Middle frontal gyrus (tissue), 1 donor: Measurements from ENCODE around the gene SASH1.
A peak's percentile ranks its signal among the peaks of the same experiment; 100 is the strongest.

Experiments
- DNase-seq: peaks from one replicate; pipeline ENCODE4 v3.0.0-alpha.2; 2015; ENCODE audit warnings: low spot score; ENCODE audit errors: extremely low spot score

Gene SASH1

DNA sequence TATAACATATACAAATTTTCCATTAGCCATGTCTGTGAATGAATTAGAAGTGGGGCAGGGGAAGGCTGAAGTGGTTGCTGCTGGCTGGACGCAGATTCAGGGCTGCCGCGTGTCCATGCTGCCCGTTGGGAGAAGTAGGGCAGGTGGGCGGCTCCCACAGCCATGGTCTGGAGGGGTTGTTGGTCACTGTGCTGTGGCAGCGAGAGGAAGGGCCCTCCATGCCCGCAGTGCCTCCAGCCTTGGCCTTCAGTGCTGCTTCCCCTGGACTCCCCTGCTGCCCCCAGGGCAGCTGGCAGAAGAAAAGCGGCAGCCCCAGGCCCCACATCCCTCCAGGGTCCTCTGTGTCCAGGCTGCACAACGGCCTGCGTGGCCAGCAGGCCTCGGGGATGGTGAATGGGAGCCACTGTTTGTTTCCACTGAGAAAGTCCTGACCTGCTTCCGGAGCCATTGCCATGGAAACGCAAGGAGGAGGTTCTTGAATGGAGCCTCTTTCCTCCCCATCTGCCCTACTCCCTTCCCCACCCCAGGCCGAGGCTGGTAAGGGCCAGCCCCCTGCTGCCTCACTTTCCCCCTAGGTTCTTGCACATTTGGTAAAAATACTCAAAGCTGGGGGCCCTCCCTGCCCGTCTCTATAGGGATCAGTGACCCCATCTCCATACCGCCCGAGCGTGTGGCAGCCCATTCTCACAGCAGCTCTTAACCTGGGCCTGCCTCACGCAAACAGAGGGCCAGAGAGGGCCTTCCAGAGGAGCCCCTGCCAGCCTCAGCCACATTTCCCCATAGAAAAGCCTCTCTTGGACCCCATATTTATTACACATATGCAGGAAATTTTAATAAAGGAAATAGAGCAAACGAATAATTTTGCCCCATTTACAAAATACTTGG is 113.3 kb downstream of the SASH1 start:
- no peak for DNase-seq

DNA sequence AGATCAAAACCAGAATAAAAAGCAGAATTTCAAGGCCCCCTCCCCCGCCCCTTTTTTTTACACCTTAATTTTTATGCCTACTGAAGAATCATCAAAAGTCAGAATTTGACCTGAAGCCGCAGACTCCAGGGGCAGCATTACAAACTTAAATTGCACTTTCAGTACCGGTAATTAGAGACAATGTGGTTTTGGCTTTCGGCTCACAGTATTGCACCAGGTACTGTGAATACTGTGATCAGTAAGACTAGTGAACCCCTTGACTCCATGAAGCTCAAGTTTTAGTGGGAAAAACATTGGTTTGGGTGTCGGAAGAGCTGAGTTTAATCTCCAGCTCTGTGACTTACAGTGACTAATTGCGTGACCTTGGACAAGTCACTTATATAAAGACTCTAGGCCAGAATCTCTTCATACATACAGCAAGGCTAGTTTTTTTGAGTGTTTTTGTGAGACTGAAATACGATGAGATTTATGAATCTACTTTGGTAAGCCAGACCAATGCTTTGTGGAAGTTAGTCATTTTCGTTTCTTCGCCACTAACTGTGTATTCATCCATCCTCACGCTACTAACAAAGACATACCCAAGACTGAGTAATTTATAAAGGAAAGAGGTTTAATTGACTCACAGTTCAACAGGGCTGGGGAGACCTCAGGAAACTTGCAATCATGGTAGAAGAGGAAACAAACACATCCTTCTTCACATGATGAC is 114.7 kb downstream of the SASH1 start:
- DNase-seq = no peak

DNA sequence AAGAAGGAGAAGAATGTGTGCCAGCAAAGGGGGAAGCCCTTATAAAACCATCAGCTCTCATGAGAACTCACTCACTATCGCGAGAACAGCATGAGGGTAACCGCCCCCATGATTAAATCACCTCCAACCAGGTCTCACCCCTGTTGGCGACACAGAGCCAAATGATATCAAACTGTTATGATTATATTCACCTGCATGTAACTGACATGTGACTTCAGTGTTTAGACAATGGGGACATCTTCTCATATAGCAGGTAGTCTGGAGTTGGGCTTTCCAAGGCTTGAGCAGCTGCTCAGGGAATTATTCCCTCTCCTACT is 115.2 kb downstream of the SASH1 start:
- no peak for DNase-seq

DNA sequence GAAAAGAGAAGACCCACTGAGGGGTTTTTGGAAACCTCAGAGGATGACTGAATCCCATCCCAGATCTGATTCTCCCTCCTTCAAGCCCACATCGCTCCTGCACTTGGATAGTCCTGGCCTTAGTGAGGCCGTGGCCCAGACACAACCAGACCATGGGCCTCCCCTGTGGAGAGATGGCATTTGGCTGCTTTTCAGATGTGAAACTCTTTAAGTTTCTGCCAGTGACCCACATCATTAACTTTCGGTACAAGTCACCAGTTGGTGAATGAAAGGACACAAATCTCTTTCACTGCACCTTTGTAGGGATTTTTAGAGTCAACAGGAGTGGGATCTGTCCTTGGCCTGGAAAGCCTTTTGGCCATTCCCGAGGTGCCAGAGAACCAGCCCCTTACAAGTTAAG is 116.6 kb downstream of the SASH1 start:
- no peak for DNase-seq

DNA sequence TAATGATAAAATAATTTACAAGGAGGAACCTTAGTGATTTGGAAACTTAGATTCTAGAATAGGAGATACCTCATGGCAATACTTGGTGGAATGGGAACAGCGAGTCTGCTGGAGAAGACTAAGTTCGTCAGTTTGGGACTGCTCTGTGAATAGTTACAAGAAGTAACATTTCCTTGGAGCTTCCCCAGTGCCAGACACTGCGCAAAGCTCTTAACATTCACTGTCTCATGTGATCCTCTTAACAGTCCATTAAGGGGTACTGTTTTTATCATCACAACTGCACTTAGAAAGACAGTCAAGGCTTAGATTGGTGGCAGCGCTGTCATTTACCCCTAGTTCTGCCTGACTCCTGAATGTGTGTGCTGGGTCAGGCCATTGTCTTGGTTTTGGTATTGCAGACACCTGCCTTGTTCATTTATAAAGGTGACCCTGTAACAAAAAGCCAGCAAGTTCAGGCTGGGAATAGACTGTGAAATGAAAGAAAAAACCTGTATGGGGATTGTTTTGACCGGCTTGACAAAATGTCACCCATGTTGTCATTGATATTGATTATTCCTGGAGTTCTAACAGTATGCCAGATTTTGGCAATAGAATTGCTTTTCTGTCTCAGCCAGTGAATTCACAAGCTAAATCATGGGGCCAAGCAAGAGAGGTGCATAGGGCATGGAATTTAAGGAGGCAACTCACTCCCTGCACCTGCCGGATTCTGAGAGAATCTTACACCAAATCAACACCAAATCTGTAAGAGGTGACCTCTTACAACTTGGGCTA is 118.4 kb downstream of the SASH1 start:
- DNase-seq = no peak

DNA sequence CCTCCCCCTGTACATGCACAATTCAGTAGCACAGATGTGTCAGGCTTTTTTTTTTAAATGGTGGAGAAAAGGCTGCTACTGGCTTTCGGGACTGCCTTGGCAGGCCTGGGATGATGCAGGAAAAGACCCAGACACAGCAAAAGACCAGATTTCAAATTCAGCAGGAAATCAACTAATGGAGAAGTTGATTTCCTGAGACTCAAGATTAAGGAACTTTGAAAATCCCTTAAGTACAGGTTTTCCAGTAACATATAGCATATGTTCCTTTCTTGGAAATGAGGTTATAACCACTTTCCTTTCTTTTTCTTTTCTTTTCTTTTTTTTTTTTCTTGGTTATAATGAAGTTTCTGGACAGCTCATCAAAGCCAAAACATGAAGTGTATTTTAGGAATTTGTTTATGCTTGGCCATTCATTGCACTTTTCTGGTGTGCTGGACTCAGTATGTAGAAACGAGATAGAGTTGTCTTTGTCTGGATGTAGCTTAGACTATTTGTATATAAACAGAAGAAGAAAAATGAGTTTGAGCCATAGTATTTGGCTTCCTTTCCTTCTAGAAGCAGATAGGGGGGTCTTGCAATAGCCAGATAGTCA is 119.4 kb downstream of the SASH1 start:
- DNase-seq = no peak

DNA sequence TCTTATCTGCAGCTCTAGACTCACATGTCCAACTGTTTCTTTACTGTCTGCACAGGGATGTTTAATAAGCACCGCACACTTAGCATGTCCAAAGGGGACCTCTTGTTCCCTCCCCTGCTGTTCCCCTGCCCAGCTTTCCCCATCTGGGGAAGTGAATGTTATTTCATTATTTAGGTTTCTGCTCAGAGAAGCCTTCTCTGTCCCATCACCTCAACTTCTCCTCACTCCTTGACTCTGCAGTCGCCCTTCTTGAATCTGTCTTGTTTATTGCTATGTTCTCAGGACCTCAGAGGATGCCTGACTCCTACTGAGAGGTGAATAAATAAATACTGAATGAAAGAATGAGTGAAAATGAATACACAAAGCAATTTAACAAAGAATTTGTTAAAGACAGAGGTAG is 121.0 kb downstream of the SASH1 start:
- DNase-seq = no peak

DNA sequence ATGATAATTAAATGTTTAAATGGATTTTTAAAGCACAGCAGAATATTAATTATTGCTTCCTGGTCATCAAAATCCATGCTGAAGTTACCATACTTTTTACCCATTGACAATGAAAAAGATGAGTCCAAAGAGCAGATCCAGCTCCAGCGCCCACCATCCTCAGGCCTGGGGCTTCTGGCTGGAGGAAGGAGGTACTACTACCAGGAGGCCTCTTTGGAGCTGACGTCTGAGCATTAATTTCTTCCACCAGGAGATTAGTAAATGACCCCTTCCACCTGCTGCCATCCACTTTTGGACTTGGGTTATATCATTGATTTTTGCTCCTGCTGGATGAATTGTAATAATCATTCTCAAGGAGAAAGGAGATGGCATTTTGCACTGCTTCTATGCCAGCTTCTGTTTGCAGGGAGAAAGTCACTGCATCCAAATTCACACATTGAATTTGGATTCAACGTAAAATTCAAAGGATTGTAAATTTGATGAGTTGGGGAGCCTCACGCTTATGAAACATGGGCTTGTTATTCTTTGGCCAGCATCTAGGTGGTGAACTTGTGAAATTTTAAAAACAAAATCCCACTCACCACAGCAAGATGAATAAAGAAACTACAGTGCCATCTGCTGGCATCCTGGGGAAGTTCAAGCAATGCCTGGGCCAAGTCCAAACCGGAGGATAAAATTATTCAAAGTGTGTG is 121.8 kb downstream of the SASH1 start:
- peak; percentile 76 for DNase-seq

DNA sequence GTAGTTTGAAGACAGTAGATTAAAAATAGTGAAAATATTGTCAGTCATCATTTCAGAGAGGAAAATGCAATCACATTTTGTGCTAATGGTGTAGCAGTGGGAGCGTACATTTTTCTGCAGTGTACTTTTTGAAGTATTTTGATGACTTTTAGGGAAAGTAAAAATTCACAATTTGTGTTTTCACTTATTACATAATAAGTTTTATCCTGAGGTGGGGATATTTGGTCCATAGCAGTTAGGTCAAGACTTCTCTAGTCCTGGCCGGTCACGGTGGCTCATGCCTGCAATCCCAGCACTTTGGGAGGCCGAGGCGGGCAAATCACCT is 122.3 kb downstream of the SASH1 start:
- DNase-seq = no peak

DNA sequence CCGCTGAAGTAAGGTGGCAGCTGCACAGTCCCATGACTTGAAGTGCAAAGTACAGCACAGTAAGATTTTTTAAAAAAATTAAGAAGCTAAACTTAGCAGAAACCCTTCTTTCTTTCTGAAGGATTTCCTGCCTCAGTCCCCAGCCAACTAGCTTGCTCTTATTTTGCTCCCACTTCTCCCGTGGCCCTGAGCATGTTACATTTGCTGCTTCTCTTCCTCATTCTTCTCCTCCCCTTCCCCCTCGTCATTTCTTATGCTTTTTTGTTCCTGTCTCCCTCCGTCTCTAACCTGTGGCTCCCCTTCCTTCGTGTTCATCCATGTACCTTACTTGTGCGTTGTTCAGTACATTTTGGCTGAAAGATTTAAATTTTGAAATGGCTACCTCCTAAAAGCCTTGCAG is 123.0 kb downstream of the SASH1 start:
- no peak for DNase-seq

DNA sequence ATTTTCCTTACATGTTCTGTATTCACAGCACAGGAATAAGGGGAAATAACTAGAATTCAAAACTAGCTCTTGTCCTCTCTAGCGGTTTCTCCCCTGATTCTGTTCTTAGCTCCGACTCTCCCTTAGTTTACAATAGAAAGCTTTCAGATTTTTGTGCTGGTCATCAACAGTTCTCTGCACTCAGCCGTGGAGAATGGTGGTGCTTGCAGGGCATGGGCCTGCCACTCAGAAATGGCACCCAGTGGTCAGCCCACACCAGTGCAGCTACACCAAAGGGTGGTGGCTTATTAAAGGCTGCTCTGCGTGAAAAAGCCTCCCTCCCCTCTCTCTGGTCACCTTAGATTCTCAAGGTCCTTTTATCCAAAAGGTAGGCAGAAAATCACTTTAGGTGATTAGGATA is 123.5 kb downstream of the SASH1 start:
- DNase-seq = no peak

DNA sequence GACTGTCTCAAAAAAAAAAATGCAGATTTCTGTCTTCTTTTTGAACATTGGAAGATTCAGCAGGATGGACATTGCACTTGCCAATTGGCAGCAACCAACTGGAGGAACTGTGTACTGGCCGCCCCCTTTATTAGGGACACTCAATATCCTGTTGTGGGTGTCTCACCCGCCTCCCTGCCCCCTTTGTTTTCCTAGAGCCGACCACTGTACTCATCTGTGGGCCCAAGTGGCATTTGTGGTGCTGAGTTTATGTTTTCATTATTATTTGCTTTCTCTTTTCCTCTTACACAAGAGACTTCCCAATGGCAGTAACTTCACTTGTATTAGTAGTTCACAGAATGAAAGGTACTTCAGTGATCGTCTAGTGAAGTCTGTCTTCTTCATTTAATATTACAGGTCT is 125.3 kb downstream of the SASH1 start:
- DNase-seq = no peak

DNA sequence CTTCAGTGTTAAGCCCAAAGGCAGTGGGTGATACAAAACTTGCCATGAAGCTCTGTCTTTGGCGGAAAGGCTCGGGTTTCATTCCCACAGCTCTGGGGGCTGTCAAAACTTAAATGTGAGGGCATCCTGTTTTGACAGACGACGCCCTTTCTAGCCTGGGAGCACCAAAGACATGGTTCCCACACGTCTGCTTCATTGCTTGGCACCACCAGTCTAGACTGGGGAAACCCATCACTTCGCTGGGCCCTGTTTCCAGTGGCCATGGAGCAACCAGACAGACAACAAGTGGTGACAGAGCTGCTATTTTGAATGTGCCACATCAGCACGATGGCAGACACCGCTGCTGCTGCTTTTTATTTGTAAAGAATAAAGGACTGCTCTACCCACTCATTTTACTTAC is 127.5 kb downstream of the SASH1 start:
- no peak for DNase-seq

DNA sequence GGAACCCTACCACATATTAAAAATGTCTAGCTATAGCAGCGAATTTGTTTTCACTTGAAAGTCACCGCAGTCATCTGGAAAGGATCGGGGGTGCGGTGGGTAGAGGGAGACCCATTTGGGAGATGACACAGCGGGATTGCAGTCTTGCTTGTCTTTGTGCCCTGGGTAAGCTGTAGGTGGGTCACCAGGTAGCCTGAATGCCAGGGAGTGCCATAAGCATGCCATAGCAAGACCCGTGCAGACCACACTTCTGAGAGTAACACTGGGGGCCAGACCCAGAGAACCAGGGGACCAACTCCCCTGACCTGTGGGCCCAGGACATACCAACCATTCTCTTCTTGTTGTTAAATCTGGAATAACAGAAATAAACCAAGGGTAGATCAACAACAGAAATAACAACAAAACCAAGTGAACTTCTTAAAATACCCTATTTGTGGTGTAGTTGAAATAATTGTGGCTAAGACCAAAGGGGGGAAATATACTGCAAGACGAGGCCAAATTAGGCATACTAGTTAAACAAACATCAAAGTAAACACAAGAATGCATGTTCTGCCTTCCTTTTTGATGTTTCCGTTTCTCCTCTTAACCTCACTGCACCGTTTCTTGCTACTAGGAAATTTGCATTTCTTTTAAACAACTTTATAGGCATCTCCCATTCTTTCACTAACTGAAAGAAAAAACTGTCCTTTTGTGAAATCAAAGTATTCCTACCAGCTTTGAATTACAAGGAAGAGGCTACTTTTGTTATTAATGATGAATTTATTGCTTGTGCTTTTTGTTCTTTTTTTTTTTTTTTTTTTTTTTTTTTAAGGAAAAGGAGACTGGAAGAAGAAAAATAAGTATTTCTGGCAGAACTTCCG is 128.2 kb downstream of the SASH1 start:
- no peak for DNase-seq

DNA sequence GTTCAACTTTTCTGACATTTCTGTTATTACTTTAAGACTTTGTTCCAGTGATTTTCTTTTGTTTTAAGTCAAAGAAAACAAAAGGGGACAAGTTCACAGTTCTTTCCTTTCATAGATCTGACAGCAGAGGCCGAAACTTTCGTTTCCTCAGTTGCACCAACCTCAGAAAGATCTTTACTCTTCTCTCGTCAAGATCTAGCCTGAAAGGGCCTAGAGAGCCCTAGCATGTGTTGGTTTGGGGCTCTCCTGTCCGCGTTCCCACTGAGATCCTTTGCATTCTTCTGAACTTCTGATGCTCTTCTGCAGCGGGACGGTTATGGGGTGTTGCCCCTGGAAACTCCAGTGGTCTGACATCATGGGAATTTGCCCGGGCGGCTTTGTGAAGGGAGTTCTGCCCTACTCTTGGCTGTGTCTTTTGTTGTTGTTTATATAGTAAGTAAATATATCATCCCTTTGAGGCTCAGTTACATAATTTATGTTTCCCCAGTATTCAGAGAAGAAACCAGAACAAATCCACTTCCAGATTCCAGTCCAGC is 129.1 kb downstream of the SASH1 start:
- no peak for DNase-seq

DNA sequence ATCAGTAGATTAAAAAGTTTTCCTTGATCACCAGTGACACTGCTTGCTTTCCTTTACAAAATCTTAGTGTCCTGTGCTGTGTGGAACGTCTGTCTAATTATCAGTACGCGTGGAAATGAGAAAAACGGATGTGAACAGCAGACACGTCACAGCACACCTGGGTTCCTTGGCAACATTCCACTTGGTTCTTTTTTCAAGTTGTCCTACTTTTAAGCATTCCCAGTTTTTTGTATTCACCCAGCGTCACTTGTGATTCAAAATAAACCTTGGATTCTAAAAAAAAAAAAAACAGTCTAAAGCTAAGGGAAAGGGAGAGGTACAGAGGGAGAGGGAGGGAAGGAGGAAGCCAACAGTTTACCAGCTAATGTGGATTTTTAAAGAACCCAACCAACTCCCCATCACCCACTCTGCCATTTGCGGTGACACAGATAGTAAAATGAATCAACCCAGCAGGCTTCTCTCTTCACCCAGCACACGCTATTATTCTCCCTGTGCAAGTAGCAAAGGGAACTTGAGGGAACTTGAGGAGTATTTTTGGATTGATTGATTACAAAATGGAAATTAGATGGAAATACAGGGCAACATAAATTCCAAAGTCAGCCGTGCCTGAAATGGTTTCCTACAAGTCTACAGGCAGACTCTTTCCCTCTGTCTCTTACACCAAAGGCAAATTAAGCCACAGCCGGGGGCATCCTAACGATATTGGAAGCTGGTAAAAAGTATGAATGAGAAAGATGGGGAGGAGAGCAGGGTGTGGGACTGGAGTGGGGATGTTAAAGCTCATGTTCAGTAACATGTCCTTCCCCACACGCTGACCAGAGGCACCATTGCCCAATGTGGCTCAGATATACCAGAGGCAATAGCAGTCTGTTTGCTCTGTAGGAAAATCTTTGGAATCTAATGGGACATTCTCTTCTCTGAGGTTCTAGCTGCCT is 129.8 kb downstream of the SASH1 start:
- no peak for DNase-seq

DNA sequence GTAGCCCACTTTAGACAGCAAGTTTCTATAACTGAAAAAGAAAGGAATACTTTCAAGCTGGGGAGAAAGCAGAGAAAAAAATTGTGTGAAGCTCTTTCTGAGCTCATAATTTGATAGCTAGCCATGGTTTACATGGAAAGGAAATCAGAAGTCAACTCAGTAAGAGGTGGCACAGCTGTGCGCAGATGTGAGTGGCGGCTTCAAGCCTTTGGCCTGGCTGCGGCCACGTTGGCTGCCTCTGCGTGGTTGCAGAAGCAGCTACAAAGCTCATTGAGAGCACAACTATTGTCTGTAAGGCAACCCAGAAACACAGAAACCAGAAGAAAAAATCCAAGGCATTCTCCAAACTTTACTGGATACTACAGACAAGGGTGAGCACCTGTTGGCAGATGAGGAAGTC is 136.9 kb downstream of the SASH1 start:
- no peak for DNase-seq

DNA sequence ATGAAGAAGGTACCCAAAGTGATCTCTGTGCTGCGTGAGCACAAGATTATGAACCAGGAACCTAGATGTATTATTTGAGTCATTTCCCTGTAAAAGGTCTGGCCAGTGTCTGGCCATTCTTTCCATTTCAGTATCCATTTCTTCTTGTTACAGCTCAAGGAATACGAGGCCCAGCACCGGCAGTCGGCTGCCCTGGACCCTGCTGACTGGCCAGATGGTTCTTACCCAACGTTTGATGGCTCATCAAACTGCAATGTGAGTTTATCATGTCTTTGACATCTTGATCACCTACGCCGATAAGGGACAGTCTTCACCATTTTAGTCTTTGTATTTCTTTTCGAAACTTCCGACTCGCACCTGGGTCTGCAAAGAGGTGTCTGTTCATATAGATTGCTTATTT is 144.8 kb downstream of the SASH1 start:
- no peak for DNase-seq

DNA sequence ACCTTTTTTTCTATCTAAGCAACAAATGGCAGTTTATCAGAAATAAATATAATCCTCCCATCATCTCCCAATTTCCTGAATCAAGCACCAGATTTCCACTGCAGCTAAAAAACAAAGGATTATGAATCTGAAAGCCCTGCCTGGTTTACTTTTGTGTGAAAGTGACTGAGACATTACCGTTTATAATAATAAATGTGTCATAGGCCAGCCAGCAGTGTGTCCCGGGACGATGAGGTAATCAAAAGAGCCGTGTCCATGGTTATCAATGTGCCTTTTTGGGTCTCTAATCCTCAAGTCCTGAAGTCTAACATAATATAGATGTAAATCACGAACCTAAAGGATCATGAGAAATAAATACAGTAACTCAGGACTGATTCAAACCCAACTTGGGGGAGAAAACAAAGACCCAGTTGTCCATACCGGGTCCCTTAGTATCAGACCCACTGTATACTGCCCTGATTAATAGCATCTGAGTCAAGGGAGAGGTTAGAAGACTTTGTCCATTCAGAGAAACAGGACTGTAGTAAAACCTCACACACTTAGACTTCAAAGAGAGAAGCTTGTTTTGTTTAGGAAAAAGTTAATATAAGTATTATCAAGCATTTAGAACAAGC is 149.1 kb downstream of the SASH1 start:
- DNase-seq = no peak
